ENCODE data around the gene LRPAP1. TPM values are rescaled to one million over a fixed set of nuclear protein-coding genes. Genes with fewer than 3 reads are reported as not detected.
A peak's percentile ranks its signal among the peaks of the same experiment; 100 is the strongest.

Gene LRPAP1
- total RNA-seq, 1 experiment from 2014 or later: 90.8 TPM

- ChIA-PET CTCF (interaction anchor here (1.3 to 3.7 kb wide), 2 partner anchors 11 to 151 kb away, joined by 5 to 48 read pairs; no protein-coding TSS in a partner anchor), POLR2A (no interaction called here)
- Mint-ChIP-seq H3K4me3 (no peak overlapping the region), H3K27me3 (ENCODE audit: low read depth) (peaks cover 38% of the 10 kb centered on the region), H3K27ac (no peak overlapping the region), H3K9me3 (no peaks in the 10 kb centered on the region), H3K4me1 (peaks cover 5% of the 10 kb centered on the region; the same call in 1 of the 2 replicates), H3K36me3 (no peaks in the 10 kb centered on the region)
- TF ChIP-seq CDX4 (CRISPR knock-in tag; IDR thresholded peaks at IDR 0.05; ENCODE audit: borderline replicate concordance) (no peak), GTF2I (CRISPR knock-in tag; conservative IDR thresholded peaks at IDR 0.05) (no peak), USF2 (CRISPR knock-in tag; IDR thresholded peaks at IDR 0.05) (no peak), OVOL2 (CRISPR knock-in tag; IDR thresholded peaks at IDR 0.05; ENCODE audit: borderline replicate concordance) (no peak), EMX1 (CRISPR knock-in tag; IDR thresholded peaks at IDR 0.05) (no peak), CREM (CRISPR knock-in tag; IDR thresholded peaks at IDR 0.05) (no peak), PRDM15 (CRISPR knock-in tag; IDR thresholded peaks at IDR 0.05) (no peak)
- no peak for DNase-seq (ENCODE audit: low spot score)
- ATAC-seq: no peak
These were observed 62.6 kb downstream of the LRPAP1 start for GRCh38 chr4:3469386-3470243.

- TF ChIP-seq NFE2L1 (CRISPR knock-in tag; IDR thresholded peaks at IDR 0.05) (0 out of 2 replicates have a peak, but pooled peaks have one; percentile 60), TEAD4 (CRISPR knock-in tag; IDR thresholded peaks at IDR 0.05) (no peak)
- no peaks in the 10 kb centered on the region for H3K36me3 Mint-ChIP-seq
- ChIA-PET POLR2A (no interaction called here), CTCF (no interaction called here)
- H3K27ac Mint-ChIP-seq: no peak overlapping the region
- ATAC-seq (no peak), DNase-seq (ENCODE audit: low spot score) (no peak)
- H3K4me3 Mint-ChIP-seq: no peak overlapping the region
- no peaks in the 10 kb centered on the region for H3K9me3 Mint-ChIP-seq
- H3K4me1 Mint-ChIP-seq: peaks cover 5% of the 10 kb centered on the region; the same call in 1 of the 2 replicates
- peaks cover 36% of the 10 kb centered on the region for H3K27me3 Mint-ChIP-seq (ENCODE audit: low read depth)
These were observed 63.4 kb downstream of the LRPAP1 start for GRCh38 chr4:3468804-3469203.

- no peaks in the 10 kb centered on the region for H3K9me3 Mint-ChIP-seq
- H3K27me3 Mint-ChIP-seq (ENCODE audit: low read depth): peaks cover 34% of the 10 kb centered on the region
- no peak for TF ChIP-seq E2F5 (CRISPR knock-in tag; IDR thresholded peaks at IDR 0.05)
- TF ChIP-seq NR1H2 (CRISPR knock-in tag; IDR thresholded peaks at IDR 0.05): no peak
- TF ChIP-seq SMAD4 (CRISPR knock-in tag; IDR thresholded peaks at IDR 0.05): no peak
- no peak for TF ChIP-seq ZNF425 (CRISPR knock-in tag; conservative IDR thresholded peaks at IDR 0.05)
- TF ChIP-seq ZNF263 (CRISPR knock-in tag; IDR thresholded peaks at IDR 0.05; ENCODE audit: low read depth): no peak
- TF ChIP-seq NR3C1 (CRISPR knock-in tag; conservative IDR thresholded peaks at IDR 0.05; ENCODE audit: low read depth): no peak
- TF ChIP-seq CBFB (CRISPR knock-in tag; IDR thresholded peaks at IDR 0.05; ENCODE audit: low read depth): no peak
- TF ChIP-seq NFATC4 (CRISPR knock-in tag; IDR thresholded peaks at IDR 0.05): no peak
- no peak for TF ChIP-seq ZNF138 (CRISPR knock-in tag; conservative IDR thresholded peaks at IDR 0.05)
- no peak for TF ChIP-seq SP1 (CRISPR knock-in tag; conservative IDR thresholded peaks at IDR 0.05)
- TF ChIP-seq ZNF423 (CRISPR knock-in tag; IDR thresholded peaks at IDR 0.05): no peak
- TF ChIP-seq RELA (CRISPR knock-in tag; IDR thresholded peaks at IDR 0.05; ENCODE audit: borderline replicate concordance): no peak
- TF ChIP-seq JAZF1 (CRISPR knock-in tag; IDR thresholded peaks at IDR 0.05): no peak
- TF ChIP-seq FOXP4 (CRISPR knock-in tag; IDR thresholded peaks at IDR 0.05): no peak
These were observed 64.1 kb downstream of the LRPAP1 start for GRCh38 chr4:3468154-3468553.

More at GRCh38 chr4:3468154-3468553, 64.1 kb downstream of the LRPAP1 start:
- H3K4me1 Mint-ChIP-seq: peaks cover 2% of the 10 kb centered on the region; the same call in 1 of the 2 replicates
- ChIA-PET CTCF (no interaction called here), POLR2A (no interaction called here)
- ATAC-seq (no peak), DNase-seq (ENCODE audit: low spot score) (no peak)
- H3K27ac Mint-ChIP-seq: no peak overlapping the region
- no peaks in the 10 kb centered on the region for H3K36me3 Mint-ChIP-seq
- no peak overlapping the region for H3K4me3 Mint-ChIP-seq
